Fibroblast of lung (primary cell): ENCODE measurements around the gene PRR5L.

Experiments
- EZH2 ChIP-seq: IDR thresholded peaks from 2 replicates; pipeline ENCODE4 v1.5.1; 2012; ENCODE audit warnings: low read length, control low read depth, mild to moderate bottlenecking; ENCODE audit errors: missing control alignments
- TF ChIP-seq, protein P1 (sequence below), 2 donors: IDR thresholded peaks in 1 of 2; conservative IDR thresholded peaks in 1 of 2; 1 replicate in 1 of 2; 2 replicates in 1 of 2; pipeline ENCODE4 v1.5.1; 2011 to 2012; ENCODE audit warnings: low read length in 2 of 2, control low read depth in 1 of 2, inconsistent platforms in 1 of 2, low read depth in 1 of 2, mild to moderate bottlenecking in 1 of 2

DNA sequence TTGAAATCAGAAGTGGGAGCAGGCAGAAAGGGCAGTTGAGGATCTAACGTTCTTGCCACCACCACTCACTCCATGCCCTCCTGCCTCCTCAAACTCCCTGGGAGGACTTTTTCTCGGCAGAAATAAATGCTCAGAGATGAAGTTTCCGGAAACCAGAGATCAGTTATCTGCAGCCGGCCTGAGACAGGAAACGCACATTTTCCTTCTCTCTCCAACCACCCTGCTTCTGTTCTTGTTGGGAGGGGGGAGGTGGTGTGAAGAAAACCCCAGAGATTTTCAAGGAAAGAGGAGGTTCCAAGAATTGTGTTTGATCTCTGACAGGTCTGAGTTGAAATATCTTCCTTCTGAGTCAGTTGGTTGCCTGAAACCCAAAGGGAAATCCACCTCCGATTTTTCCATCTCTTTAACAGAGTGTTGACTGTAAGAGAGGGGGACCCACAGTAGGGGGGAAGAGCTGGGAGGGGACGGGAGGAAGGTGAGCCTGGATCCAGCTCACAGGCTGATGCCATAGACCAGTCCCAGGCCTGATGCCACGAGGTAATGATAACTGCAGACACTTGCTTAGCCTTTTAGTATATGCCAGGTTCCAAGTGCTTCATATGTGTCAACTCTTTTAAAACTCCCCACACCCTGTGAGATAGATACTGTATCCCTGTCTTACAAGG lies 113.2 kb downstream of the PRR5L start:
- TF ChIP-seq, protein P1, sequence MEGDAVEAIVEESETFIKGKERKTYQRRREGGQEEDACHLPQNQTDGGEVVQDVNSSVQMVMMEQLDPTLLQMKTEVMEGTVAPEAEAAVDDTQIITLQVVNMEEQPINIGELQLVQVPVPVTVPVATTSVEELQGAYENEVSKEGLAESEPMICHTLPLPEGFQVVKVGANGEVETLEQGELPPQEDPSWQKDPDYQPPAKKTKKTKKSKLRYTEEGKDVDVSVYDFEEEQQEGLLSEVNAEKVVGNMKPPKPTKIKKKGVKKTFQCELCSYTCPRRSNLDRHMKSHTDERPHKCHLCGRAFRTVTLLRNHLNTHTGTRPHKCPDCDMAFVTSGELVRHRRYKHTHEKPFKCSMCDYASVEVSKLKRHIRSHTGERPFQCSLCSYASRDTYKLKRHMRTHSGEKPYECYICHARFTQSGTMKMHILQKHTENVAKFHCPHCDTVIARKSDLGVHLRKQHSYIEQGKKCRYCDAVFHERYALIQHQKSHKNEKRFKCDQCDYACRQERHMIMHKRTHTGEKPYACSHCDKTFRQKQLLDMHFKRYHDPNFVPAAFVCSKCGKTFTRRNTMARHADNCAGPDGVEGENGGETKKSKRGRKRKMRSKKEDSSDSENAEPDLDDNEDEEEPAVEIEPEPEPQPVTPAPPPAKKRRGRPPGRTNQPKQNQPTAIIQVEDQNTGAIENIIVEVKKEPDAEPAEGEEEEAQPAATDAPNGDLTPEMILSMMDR (conservative IDR thresholded peaks at IDR 0.05 in 1 of 2, IDR thresholded peaks at IDR 0.05 in 1 of 2; ENCODE audit: low read depth in 1 of 2, low read length in 2 of 2) = no peak
- no peak for TF ChIP-seq EZH2
